ENCODE data around the gene GBA2.

GRCh38 chr9:35757892-35758275, 8.9 kb upstream of the GBA2 start:
- TF ChIP-seq, protein P1, sequence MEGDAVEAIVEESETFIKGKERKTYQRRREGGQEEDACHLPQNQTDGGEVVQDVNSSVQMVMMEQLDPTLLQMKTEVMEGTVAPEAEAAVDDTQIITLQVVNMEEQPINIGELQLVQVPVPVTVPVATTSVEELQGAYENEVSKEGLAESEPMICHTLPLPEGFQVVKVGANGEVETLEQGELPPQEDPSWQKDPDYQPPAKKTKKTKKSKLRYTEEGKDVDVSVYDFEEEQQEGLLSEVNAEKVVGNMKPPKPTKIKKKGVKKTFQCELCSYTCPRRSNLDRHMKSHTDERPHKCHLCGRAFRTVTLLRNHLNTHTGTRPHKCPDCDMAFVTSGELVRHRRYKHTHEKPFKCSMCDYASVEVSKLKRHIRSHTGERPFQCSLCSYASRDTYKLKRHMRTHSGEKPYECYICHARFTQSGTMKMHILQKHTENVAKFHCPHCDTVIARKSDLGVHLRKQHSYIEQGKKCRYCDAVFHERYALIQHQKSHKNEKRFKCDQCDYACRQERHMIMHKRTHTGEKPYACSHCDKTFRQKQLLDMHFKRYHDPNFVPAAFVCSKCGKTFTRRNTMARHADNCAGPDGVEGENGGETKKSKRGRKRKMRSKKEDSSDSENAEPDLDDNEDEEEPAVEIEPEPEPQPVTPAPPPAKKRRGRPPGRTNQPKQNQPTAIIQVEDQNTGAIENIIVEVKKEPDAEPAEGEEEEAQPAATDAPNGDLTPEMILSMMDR (IDR thresholded peaks at IDR 0.05) = no peak
- TF ChIP-seq POLR2A (IDR thresholded peaks at IDR 0.05) = no peak

All from Peyer's patch (tissue), 4 donors.